ENCODE data around the gene MGRN1.

The MGRN1 gene

GRCh38 chr16:4726616-4727015 lies 102.0 kb downstream of the MGRN1 start:
- no peaks in the 10 kb centered on the region for H3K4me1 ChIP-seq (ENCODE audit: insufficient read depth, low read length)
- no peak overlapping the region for H3K9ac ChIP-seq (ENCODE audit: low read depth, low read length)
- H4K20me1 ChIP-seq (ENCODE audit: insufficient read depth, low read length), result peaks cover 2% of the 10 kb centered on the region; the same call in 1 of the 2 replicates
- no peak overlapping the region for H3K4me3 ChIP-seq (ENCODE audit: low read depth in 1 of 2, low read length in 2 of 2)
- H3K9me3 ChIP-seq (ENCODE audit: insufficient read depth, low read length, severe bottlenecking), result no peaks in the 10 kb centered on the region
- H3K36me3 ChIP-seq (ENCODE audit: insufficient read depth, low read length), result peaks cover 52% of the 10 kb centered on the region
- H3K27me3 ChIP-seq (ENCODE audit: insufficient read depth, low read length, poor library complexity), result no peaks in the 10 kb centered on the region
- H3K79me2 ChIP-seq (ENCODE audit: insufficient read depth, low read length), result peaks cover 1% of the 10 kb centered on the region
- no peak overlapping the region for H3K4me2 ChIP-seq (ENCODE audit: insufficient read depth, low read length)
- no peak for TF ChIP-seq EZH2 (IDR thresholded peaks at IDR 0.05; ENCODE audit: borderline replicate concordance, low read depth, low read length, severe bottlenecking)
- TF ChIP-seq, protein P1, sequence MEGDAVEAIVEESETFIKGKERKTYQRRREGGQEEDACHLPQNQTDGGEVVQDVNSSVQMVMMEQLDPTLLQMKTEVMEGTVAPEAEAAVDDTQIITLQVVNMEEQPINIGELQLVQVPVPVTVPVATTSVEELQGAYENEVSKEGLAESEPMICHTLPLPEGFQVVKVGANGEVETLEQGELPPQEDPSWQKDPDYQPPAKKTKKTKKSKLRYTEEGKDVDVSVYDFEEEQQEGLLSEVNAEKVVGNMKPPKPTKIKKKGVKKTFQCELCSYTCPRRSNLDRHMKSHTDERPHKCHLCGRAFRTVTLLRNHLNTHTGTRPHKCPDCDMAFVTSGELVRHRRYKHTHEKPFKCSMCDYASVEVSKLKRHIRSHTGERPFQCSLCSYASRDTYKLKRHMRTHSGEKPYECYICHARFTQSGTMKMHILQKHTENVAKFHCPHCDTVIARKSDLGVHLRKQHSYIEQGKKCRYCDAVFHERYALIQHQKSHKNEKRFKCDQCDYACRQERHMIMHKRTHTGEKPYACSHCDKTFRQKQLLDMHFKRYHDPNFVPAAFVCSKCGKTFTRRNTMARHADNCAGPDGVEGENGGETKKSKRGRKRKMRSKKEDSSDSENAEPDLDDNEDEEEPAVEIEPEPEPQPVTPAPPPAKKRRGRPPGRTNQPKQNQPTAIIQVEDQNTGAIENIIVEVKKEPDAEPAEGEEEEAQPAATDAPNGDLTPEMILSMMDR (IDR thresholded peaks at IDR 0.05; ENCODE audit: borderline replicate concordance, extremely low read depth, low read length, poor library complexity, severe bottlenecking), result no peak
- H2AFZ ChIP-seq (ENCODE audit: low read depth, low read length), result no peak overlapping the region
- ATAC-seq (ENCODE audit: insufficient read depth, low read depth) (no peak), DNase-seq (no peak)
- H3K27ac ChIP-seq (ENCODE audit: low read length), result no peak overlapping the region

DNA sequence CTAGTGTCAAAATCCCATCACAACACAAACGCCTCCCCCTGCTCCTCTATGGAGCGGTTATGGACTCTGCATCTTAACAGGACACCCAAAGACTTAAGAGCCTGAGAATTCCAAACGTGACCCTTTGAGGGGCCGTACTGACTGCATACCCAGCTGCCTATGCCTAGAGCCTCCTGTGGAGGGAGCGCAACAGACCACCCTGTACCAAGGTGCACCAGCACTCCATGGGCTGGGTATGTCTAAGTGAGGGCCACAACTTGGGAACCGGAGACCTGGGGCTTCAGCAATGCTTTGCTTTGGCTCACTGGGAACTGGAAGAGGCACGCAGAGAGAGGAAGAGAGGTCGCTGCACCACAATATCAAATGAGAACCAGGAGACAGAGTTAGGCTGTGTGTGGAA lies 104.0 kb downstream of the MGRN1 start:
- H3K9ac ChIP-seq (ENCODE audit: low read depth, low read length), result no peak overlapping the region
- peaks cover 2% of the 10 kb centered on the region; the same call in 1 of the 2 replicates for H4K20me1 ChIP-seq (ENCODE audit: insufficient read depth, low read length)
- no peak overlapping the region for H3K4me3 ChIP-seq (ENCODE audit: low read depth in 1 of 2, low read length in 2 of 2)
- TF ChIP-seq, protein P1 (IDR thresholded peaks at IDR 0.05; ENCODE audit: borderline replicate concordance, extremely low read depth, low read length, poor library complexity, severe bottlenecking), result no peak
- TF ChIP-seq EZH2 (IDR thresholded peaks at IDR 0.05; ENCODE audit: borderline replicate concordance, low read depth, low read length, severe bottlenecking), result no peak
- H3K27ac ChIP-seq (ENCODE audit: low read length), result no peak overlapping the region
- peaks cover 49% of the 10 kb centered on the region for H3K36me3 ChIP-seq (ENCODE audit: insufficient read depth, low read length)
- ATAC-seq (ENCODE audit: insufficient read depth, low read depth), result no peak
- no peak overlapping the region for H2AFZ ChIP-seq (ENCODE audit: low read depth, low read length)
- H3K4me1 ChIP-seq (ENCODE audit: insufficient read depth, low read length), result peaks cover 18% of the 10 kb centered on the region
- H3K4me2 ChIP-seq (ENCODE audit: insufficient read depth, low read length), result no peak overlapping the region
- no peaks in the 10 kb centered on the region for H3K9me3 ChIP-seq (ENCODE audit: insufficient read depth, low read length, severe bottlenecking)
- DNase-seq, result no peak
- H3K79me2 ChIP-seq (ENCODE audit: insufficient read depth, low read length), result peaks cover 20% of the 10 kb centered on the region
- H3K27me3 ChIP-seq (ENCODE audit: insufficient read depth, low read length, poor library complexity), result no peaks in the 10 kb centered on the region

- no peak overlapping the region for H2AFZ ChIP-seq (ENCODE audit: low read depth, low read length)
- H3K9me3 ChIP-seq (ENCODE audit: insufficient read depth, low read length, severe bottlenecking), result no peaks in the 10 kb centered on the region
- H3K4me1 ChIP-seq (ENCODE audit: insufficient read depth, low read length), result peaks cover 23% of the 10 kb centered on the region
- no peak overlapping the region for H3K4me3 ChIP-seq (ENCODE audit: low read depth in 1 of 2, low read length in 2 of 2)
- ATAC-seq (ENCODE audit: insufficient read depth, low read depth) (no peak), DNase-seq (no peak)
- peaks cover 22% of the 10 kb centered on the region for H3K79me2 ChIP-seq (ENCODE audit: insufficient read depth, low read length)
- peaks cover 44% of the 10 kb centered on the region for H3K36me3 ChIP-seq (ENCODE audit: insufficient read depth, low read length)
- TF ChIP-seq EZH2 (IDR thresholded peaks at IDR 0.05; ENCODE audit: borderline replicate concordance, low read depth, low read length, severe bottlenecking), result no peak
- TF ChIP-seq, protein P1 (IDR thresholded peaks at IDR 0.05; ENCODE audit: borderline replicate concordance, extremely low read depth, low read length, poor library complexity, severe bottlenecking), result no peak
- no peaks in the 10 kb centered on the region for H3K27me3 ChIP-seq (ENCODE audit: insufficient read depth, low read length, poor library complexity)
- H3K4me2 ChIP-seq (ENCODE audit: insufficient read depth, low read length), result no peak overlapping the region
- H4K20me1 ChIP-seq (ENCODE audit: insufficient read depth, low read length), result peaks cover 2% of the 10 kb centered on the region; the same call in 1 of the 2 replicates
- no peak overlapping the region for H3K27ac ChIP-seq (ENCODE audit: low read length)
- no peak overlapping the region for H3K9ac ChIP-seq (ENCODE audit: low read depth, low read length)
These were observed 105.2 kb downstream of the MGRN1 start for GRCh38 chr16:4729876-4730275.
